Smooth muscle cell (in vitro differentiated cells): ENCODE data around the gene CACNA1H. TPM values are rescaled to one million over a fixed set of nuclear protein-coding genes. Genes with fewer than 3 reads are reported as not detected.

Experiments
- DNase-seq: peaks from one replicate; lab custom pipeline; 2025; ENCODE audit not compliant: unreplicated experiment; lab: John Stamatoyannopoulos, UW
- H2AFZ ChIP-seq: fragments of 200-600 bp; sonication (generic); 2 replicates; pipeline ENCODE4 v1.6.0; 2016; ENCODE audit warnings: antibody characterized with exemption, low read depth, mild to moderate bottlenecking
- H3F3A ChIP-seq: fragments of 200-600 bp; sonication (generic); 2 replicates; pipeline ENCODE4 v1.6.0; 2017; ENCODE audit warnings: antibody characterized with exemption, low read depth
- H3K27ac ChIP-seq: fragments of 200-600 bp; sonication (generic); 2 replicates; pipeline ENCODE4 v1.5.1; 2016; ENCODE audit warnings: low read depth, mild to moderate bottlenecking
- H3K27me3 ChIP-seq: fragments of 200-600 bp; sonication (generic); 2 replicates; pipeline ENCODE4 v1.6.1; 2016; ENCODE audit warnings: low read depth, mild to moderate bottlenecking
- H3K36me3 ChIP-seq: fragments of 200-600 bp; sonication (generic); 2 replicates; pipeline ENCODE4 v1.5.1; 2016; ENCODE audit warnings: low read depth
- H3K4me1 ChIP-seq: fragments of 200-600 bp; sonication (generic); 2 replicates; pipeline ENCODE4 v1.5.1; 2016; ENCODE audit warnings: low read depth
- H3K4me2 ChIP-seq: fragments of 200-600 bp; sonication (generic); 2 replicates; pipeline ENCODE4 v1.6.0; 2016; ENCODE audit warnings: mild to moderate bottlenecking
- H3K4me3 ChIP-seq: fragments of 200-600 bp; sonication (generic); 2 replicates; pipeline ENCODE4 v1.5.1; 2016; ENCODE audit warnings: mild to moderate bottlenecking
- H3K79me2 ChIP-seq: fragments of 200-600 bp; sonication (generic); 2 replicates; pipeline ENCODE4 v1.6.0; 2016; ENCODE audit warnings: low read depth, mild to moderate bottlenecking
- H3K9ac ChIP-seq: fragments of 200-600 bp; sonication (generic); 2 replicates; pipeline ENCODE4 v1.6.0; 2016; ENCODE audit warnings: low read depth
- H3K9me3 ChIP-seq: fragments of 200-600 bp; sonication (generic); replicated peaks from 2 replicates; pipeline ENCODE4 v1.5.1; 2016; ENCODE audit warnings: low read depth
- H4K20me1 ChIP-seq: fragments of 200-600 bp; sonication (generic); 2 replicates; pipeline ENCODE4 v1.6.0; 2016; ENCODE audit warnings: low read depth
- CTCF ChIP-seq: fragments of 200-600 bp; sonication (generic); IDR thresholded peaks from 2 replicates; pipeline ENCODE4 v1.5.1; 2017; ENCODE audit warnings: borderline replicate concordance, mild to moderate bottlenecking, antibody characterized with exemption; ENCODE audit not compliant: insufficient read depth, poor library complexity, severe bottlenecking
- WGBS: methylation state at CpG from one replicate; pipeline ENCODE4 v1.1.7; 2016; ENCODE audit warnings: low lambda C conversion rate; 5-methylcytosine and 5-hydroxymethylcytosine counted together
- polyA plus RNA-seq: library from polyadenylated mRNA; unstranded; fragments of >200 nt; fragmentation: Nextera tagmentation; extraction: Ambion mirVana; gene quantifications from 2 replicates; pipeline ENCODE4 v1.2.1, GENCODE V29; 2016
- total RNA-seq: library from RNA; depleted of rRNA; stranded (reverse); fragments of >200 nt; gene quantifications from 2 replicates; pipeline ENCODE4 v1.2.3, GENCODE V29; 2014

Gene CACNA1H
- total and polyA plus RNA-seq, 2 experiments from 2014 or later: 1.7 to 2.6 TPM

DNA sequence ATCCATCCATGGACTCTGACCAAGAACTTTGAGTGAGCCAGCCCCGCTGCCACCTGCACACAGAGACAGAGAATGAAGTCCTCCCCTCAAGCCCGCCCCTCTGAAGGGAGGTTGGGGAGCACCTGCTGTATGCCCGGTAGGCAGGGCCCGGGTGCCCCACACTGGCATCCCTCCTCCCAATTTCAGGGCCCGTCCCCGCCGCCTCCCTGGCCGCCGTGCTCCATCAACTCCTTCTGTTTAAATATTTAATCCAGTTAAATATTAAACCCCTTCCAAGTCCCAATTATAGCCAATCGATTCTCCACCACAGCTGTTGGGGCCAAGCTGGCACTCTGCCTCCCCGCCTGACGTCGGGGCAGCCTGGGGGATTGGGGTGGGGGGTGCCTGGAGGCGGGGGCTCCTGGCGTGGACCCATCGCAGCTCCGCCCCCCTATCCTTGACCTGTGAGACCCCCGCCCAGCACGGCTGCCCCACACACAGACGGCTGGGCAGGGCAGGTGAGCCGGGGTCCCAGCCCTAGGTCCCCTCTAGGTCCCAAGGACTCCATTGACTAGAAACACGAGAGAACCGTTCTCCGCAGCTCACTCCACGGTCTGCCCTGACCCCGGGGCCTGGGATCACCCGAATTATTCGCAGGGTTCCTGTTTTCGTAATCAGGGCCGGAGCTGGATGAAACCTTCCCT is 18.0 kb upstream of the CACNA1H start:
- Histone ChIP-seq H3K36me3 (no peaks in the 10 kb centered on the region), H3K27me3 (no peaks in the 10 kb centered on the region), H3K4me1 (no peaks in the 10 kb centered on the region), H3K4me3 (no peak overlapping the region), H3F3A (no peaks in the 10 kb centered on the region), H2AFZ (no peak overlapping the region), H4K20me1 (no peaks in the 10 kb centered on the region), H3K9me3 (no peaks in the 10 kb centered on the region), H3K79me2 (no peaks in the 10 kb centered on the region), H3K27ac (no peak overlapping the region), H3K4me2 (no peak overlapping the region), H3K9ac (no peak overlapping the region)
- WGBS: 83% methylated on average over 30 of the region's 30 CpGs
- no peak for DNase-seq
- TF ChIP-seq CTCF: no peak

DNA sequence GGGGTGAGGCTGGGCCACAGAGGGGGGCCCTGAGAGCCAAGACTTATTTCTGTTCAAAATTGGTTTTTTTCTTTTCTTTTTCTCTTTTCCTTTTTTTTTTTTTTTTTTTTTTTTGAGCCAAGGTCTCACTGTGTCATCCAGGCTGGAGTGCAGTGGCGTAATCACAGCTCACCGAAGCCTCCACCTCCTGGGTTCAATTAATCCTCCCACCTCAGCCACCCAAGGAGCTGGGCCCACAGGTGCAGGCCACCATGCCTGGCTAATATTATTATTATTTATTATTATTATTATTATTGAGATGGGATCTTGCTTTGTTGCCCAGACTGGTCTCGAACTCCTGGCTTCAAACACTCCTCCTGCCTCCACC is 17.5 kb upstream of the CACNA1H start:
- Histone ChIP-seq H4K20me1 (no peaks in the 10 kb centered on the region), H3F3A (no peaks in the 10 kb centered on the region), H3K27ac (no peak overlapping the region), H3K9ac (no peak overlapping the region), H3K4me1 (no peaks in the 10 kb centered on the region), H3K4me2 (no peak overlapping the region), H2AFZ (no peak overlapping the region), H3K4me3 (no peak overlapping the region), H3K9me3 (no peaks in the 10 kb centered on the region), H3K36me3 (no peaks in the 10 kb centered on the region), H3K27me3 (no peaks in the 10 kb centered on the region), H3K79me2 (no peaks in the 10 kb centered on the region)
- WGBS: 91% methylated on average over 3 of the region's 3 CpGs
- DNase-seq: no peak
- TF ChIP-seq CTCF: no peak

GRCh38 chr16:1137604-1138003 is 15.3 kb upstream of the CACNA1H start:
- Histone ChIP-seq H3K4me3 (no peak overlapping the region), H4K20me1 (no peaks in the 10 kb centered on the region), H2AFZ (no peak overlapping the region), H3F3A (no peaks in the 10 kb centered on the region), H3K9ac (no peak overlapping the region), H3K27ac (no peak overlapping the region), H3K36me3 (no peaks in the 10 kb centered on the region), H3K79me2 (no peaks in the 10 kb centered on the region), H3K4me1 (no peaks in the 10 kb centered on the region), H3K27me3 (no peaks in the 10 kb centered on the region), H3K9me3 (no peaks in the 10 kb centered on the region), H3K4me2 (no peak overlapping the region)
- WGBS: 90% methylated on average over 24 of the region's 24 CpGs
- DNase-seq: no peak
- TF ChIP-seq CTCF: no peak

DNA sequence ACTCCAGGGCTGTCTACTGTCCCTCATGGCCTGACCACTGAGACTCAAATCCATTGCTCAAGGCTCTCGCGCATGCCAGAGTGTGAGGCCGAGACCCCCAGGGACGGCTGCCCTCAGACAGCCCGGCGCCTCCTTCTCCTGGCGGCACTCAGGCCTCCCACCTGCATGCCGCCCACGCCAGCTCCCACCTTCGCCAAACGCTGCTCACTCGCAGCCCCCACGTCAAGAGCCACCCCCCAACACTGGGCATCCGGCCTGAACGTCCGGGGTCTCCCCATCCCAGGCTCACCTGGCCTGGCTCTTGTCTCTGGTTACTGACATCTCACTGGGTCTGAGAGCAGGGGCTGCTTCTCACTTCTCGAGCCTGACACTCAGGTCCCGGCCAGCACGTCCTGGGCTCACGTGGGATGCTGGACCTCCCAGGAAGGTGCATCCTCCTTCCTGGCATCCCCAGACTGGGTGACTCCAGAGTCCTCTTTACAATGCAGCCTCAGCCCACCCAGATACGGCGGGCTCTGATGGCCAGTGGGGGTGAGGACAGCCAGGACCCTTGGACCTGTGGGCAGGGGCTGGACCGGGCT is 12.2 kb upstream of the CACNA1H start:
- Histone ChIP-seq H3F3A (no peaks in the 10 kb centered on the region), H3K9ac (no peak overlapping the region), H3K4me2 (no peak overlapping the region), H3K9me3 (no peaks in the 10 kb centered on the region), H2AFZ (no peak overlapping the region), H3K36me3 (no peaks in the 10 kb centered on the region), H3K4me3 (no peak overlapping the region), H3K27me3 (no peaks in the 10 kb centered on the region), H3K27ac (no peak overlapping the region), H3K79me2 (no peaks in the 10 kb centered on the region), H4K20me1 (no peaks in the 10 kb centered on the region), H3K4me1 (peaks cover 7% of the 10 kb centered on the region)
- 96% methylated on average over 23 of the region's 23 CpGs for WGBS
- no peak for TF ChIP-seq CTCF
- no peak for DNase-seq
